SK-N-SH treated with all-trans-retinoic acid at 6 μM for 48 hours (cell line): ENCODE measurements around the gene EHD1.

Experiments
- ATAC-seq: fragments of 200-7000 bp; cut with Tn5 transposase; 3 replicates; pipeline ENCODE4 v1.9.1; 2020; ENCODE audit warnings: mild to moderate bottlenecking, moderate library complexity
- BACH2 ChIP-seq: fragments of 250-450 bp; sonication (Bioruptor Pico); IDR thresholded peaks from 2 replicates; pipeline ENCODE4 v1.9.0; 2021; ENCODE audit warnings: mild to moderate bottlenecking, borderline replicate concordance
- ESRRG ChIP-seq: fragments of 250-450 bp; sonication (Bioruptor Pico); IDR thresholded peaks from 2 replicates; pipeline ENCODE4 v1.6.1; 2021; ENCODE audit warnings: mild to moderate bottlenecking
- ISL1 ChIP-seq: fragments of 250-450 bp; sonication (Bioruptor Pico); IDR thresholded peaks from 2 replicates; pipeline ENCODE4 v2.1.2; 2022; ENCODE audit warnings: mild to moderate bottlenecking, moderate library complexity
- OSR1 ChIP-seq: fragments of 250-450 bp; sonication (Bioruptor Pico); IDR thresholded peaks from 2 replicates; pipeline ENCODE4 v1.8.0; 2022; ENCODE audit warnings: moderate library complexity, mild to moderate bottlenecking, inconsistent platforms
- PPARA ChIP-seq: fragments of 250-450 bp; sonication (Bioruptor Pico); IDR thresholded peaks from 2 replicates; pipeline ENCODE4 v1.5.0; 2020; ENCODE audit warnings: mild to moderate bottlenecking, borderline replicate concordance
- RARB ChIP-seq: fragments of 250-450 bp; sonication (Bioruptor Pico); IDR thresholded peaks from 2 replicates; pipeline ENCODE4 v1.8.0; 2021; ENCODE audit warnings: mild to moderate bottlenecking, moderate library complexity
- SNAI2 ChIP-seq: fragments of 250-450 bp; sonication (Bioruptor Pico); IDR thresholded peaks from 2 replicates; pipeline ENCODE4 v1.5.0; 2020; ENCODE audit warnings: mild to moderate bottlenecking, moderate library complexity
- TCF4 ChIP-seq: fragments of 250-450 bp; sonication (Bioruptor Pico); IDR thresholded peaks from 2 replicates; pipeline ENCODE4 v1.8.0; 2021; ENCODE audit warnings: mild to moderate bottlenecking, moderate library complexity, borderline replicate concordance
- TOX ChIP-seq: fragments of 250-450 bp; sonication (Bioruptor Pico); IDR thresholded peaks from 2 replicates; pipeline ENCODE4 v1.8.0; 2021; ENCODE audit warnings: mild to moderate bottlenecking, moderate library complexity, borderline replicate concordance
- ZC3H10 ChIP-seq: fragments of 250-450 bp; sonication (Bioruptor Pico); IDR thresholded peaks from 2 replicates; pipeline ENCODE4 v1.5.1; 2021; ENCODE audit warnings: mild to moderate bottlenecking, moderate library complexity
- ZFP3 ChIP-seq: fragments of 250-450 bp; sonication (Bioruptor Pico); IDR thresholded peaks from 2 replicates; pipeline ENCODE4 v1.5.0; 2020; ENCODE audit warnings: mild to moderate bottlenecking, moderate library complexity
- ZFP30 ChIP-seq: fragments of 450-650 bp; formaldehyde crosslinking; IDR thresholded peaks from 2 replicates; pipeline ENCODE4 v1.5.0; 2022; ENCODE audit warnings: mild to moderate bottlenecking, moderate library complexity
- ZNF565 ChIP-seq: fragments of 450-650 bp; formaldehyde crosslinking; conservative IDR thresholded peaks from 2 replicates; pipeline ENCODE4 v1.5.0; 2020; ENCODE audit warnings: low read depth, mild to moderate bottlenecking, moderate library complexity
- ZNF70 ChIP-seq: fragments of 450-650 bp; formaldehyde crosslinking; IDR thresholded peaks from 2 replicates; pipeline ENCODE4 v1.5.0; 2020; ENCODE audit warnings: mild to moderate bottlenecking, moderate library complexity
- ZNF8 ChIP-seq: fragments of 450-650 bp; formaldehyde crosslinking; IDR thresholded peaks from 2 replicates; pipeline ENCODE4 v1.5.0; 2020; ENCODE audit warnings: mild to moderate bottlenecking, moderate library complexity
- TF ChIP-seq, protein P1 (sequence below): fragments of 250-450 bp; sonication (Bioruptor Pico); IDR thresholded peaks from 2 replicates; pipeline ENCODE4 v1.8.0; 2020; ENCODE audit warnings: mild to moderate bottlenecking, moderate library complexity, borderline replicate concordance
- TF ChIP-seq, protein P2 (sequence below): fragments of 250-450 bp; sonication (Bioruptor Pico); IDR thresholded peaks from 2 replicates; pipeline ENCODE4 v1.5.1; 2020; ENCODE audit warnings: low read depth, mild to moderate bottlenecking, moderate library complexity
- TF ChIP-seq, protein P3 (sequence below): fragments of 250-450 bp; sonication (Bioruptor Pico); IDR thresholded peaks from 2 replicates; pipeline ENCODE4 v1.5.0; 2020; ENCODE audit warnings: mild to moderate bottlenecking, moderate library complexity
- TF ChIP-seq, protein P4 (sequence below): fragments of 250-450 bp; sonication (Bioruptor Pico); IDR thresholded peaks from 2 replicates; pipeline ENCODE4 v1.8.0; 2021; ENCODE audit warnings: low read depth, mild to moderate bottlenecking, moderate library complexity, borderline replicate concordance
- TF ChIP-seq, protein P5 (sequence below): fragments of 250-450 bp; sonication (Bioruptor Pico); IDR thresholded peaks from 2 replicates; pipeline ENCODE4 v1.5.1; 2021; ENCODE audit warnings: mild to moderate bottlenecking, moderate library complexity

The EHD1 gene

DNA sequence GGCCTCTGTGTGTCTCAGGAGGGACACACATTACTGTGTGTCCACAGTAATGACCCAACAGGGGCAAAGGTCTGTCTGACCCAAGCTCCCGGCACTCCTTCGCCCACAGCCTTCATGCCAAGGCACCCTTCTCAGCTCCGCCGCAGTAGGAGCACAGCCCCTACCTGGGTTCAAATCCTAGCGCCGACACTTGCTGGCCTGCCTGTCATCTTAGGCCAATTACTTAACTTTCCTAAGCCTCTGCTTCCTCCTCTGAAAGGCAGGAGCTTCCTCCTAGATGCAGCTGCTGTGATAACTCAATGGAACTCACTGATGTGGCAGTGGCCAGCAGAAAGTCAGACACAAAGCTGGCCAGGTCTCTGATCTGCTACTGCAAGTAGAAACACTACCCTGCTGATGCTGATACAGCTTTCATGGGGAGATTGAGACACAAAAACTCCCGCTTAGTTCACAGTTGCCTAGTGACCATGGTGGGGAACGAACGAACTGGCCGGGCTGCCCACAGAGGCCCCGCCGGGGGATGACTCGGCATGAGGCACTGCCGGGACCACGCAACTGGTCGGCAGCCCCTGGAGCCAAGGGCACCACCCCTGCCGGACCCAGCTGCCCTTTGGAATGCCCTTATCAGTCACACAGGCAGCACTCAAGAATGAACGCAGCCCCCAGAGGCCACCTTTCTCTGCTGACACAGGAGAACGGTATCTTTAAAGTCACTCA, 8.1 kb downstream of the EHD1 start (continued):
- TF ChIP-seq, protein P1, sequence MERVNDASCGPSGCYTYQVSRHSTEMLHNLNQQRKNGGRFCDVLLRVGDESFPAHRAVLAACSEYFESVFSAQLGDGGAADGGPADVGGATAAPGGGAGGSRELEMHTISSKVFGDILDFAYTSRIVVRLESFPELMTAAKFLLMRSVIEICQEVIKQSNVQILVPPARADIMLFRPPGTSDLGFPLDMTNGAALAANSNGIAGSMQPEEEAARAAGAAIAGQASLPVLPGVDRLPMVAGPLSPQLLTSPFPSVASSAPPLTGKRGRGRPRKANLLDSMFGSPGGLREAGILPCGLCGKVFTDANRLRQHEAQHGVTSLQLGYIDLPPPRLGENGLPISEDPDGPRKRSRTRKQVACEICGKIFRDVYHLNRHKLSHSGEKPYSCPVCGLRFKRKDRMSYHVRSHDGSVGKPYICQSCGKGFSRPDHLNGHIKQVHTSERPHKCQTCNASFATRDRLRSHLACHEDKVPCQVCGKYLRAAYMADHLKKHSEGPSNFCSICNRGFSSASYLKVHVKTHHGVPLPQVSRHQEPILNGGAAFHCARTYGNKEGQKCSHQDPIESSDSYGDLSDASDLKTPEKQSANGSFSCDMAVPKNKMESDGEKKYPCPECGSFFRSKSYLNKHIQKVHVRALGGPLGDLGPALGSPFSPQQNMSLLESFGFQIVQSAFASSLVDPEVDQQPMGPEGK, result no peak
- TF ChIP-seq, protein P2, sequence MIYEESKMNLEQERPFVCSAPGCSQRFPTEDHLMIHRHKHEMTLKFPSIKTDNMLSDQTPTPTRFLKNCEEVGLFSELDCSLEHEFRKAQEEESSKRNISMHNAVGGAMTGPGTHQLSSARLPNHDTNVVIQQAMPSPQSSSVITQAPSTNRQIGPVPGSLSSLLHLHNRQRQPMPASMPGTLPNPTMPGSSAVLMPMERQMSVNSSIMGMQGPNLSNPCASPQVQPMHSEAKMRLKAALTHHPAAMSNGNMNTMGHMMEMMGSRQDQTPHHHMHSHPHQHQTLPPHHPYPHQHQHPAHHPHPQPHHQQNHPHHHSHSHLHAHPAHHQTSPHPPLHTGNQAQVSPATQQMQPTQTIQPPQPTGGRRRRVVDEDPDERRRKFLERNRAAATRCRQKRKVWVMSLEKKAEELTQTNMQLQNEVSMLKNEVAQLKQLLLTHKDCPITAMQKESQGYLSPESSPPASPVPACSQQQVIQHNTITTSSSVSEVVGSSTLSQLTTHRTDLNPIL (CRISPR knock-in tag), result no peak
- no peak for TF ChIP-seq SNAI2 (CRISPR knock-in tag)
- TF ChIP-seq, protein P3, sequence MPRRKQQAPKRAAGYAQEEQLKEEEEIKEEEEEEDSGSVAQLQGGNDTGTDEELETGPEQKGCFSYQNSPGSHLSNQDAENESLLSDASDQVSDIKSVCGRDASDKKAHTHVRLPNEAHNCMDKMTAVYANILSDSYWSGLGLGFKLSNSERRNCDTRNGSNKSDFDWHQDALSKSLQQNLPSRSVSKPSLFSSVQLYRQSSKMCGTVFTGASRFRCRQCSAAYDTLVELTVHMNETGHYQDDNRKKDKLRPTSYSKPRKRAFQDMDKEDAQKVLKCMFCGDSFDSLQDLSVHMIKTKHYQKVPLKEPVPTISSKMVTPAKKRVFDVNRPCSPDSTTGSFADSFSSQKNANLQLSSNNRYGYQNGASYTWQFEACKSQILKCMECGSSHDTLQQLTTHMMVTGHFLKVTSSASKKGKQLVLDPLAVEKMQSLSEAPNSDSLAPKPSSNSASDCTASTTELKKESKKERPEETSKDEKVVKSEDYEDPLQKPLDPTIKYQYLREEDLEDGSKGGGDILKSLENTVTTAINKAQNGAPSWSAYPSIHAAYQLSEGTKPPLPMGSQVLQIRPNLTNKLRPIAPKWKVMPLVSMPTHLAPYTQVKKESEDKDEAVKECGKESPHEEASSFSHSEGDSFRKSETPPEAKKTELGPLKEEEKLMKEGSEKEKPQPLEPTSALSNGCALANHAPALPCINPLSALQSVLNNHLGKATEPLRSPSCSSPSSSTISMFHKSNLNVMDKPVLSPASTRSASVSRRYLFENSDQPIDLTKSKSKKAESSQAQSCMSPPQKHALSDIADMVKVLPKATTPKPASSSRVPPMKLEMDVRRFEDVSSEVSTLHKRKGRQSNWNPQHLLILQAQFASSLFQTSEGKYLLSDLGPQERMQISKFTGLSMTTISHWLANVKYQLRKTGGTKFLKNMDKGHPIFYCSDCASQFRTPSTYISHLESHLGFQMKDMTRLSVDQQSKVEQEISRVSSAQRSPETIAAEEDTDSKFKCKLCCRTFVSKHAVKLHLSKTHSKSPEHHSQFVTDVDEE (CRISPR knock-in tag), result no peak

DNA sequence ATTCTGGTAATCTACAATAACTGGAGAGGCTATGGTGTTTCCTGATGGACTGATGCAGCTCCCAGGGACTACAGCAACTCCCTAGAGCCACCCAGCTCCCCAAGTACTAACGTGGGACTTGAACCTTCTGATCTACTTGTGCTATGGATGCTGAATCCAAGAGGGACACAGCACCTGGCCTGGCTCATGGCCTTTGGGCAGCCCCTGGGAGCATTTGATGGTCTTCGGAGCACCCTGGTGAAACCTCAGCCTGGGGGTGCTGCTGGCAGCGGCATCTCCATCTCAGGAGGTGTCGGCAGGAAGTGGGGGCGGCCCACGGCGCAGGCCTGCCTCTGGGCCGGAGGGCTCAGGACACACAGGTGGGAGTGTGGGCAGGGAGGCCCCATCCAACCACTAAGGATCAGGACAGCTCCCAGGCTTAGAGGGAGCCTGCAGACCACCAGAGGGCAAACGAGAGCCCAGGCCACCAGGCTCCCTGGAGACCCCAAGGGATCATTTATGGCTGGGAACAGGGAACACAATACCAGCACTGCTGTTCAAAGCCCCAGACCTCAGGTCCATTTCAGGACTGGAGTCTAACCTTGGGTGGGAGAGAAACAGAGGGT, 8.7 kb downstream of the EHD1 start:
- TF ChIP-seq ZFP30 (CRISPR knock-in tag) (no peak), TCF4 (CRISPR knock-in tag) (no peak), PPARA (CRISPR knock-in tag) (no peak), ZNF70 (no peak), ISL1 (CRISPR knock-in tag) (no peak), ZC3H10 (CRISPR knock-in tag) (no peak), RARB (CRISPR knock-in tag) (no peak), TOX (CRISPR knock-in tag) (no peak), BACH2 (CRISPR knock-in tag) (no peak)
- TF ChIP-seq, protein P4, sequence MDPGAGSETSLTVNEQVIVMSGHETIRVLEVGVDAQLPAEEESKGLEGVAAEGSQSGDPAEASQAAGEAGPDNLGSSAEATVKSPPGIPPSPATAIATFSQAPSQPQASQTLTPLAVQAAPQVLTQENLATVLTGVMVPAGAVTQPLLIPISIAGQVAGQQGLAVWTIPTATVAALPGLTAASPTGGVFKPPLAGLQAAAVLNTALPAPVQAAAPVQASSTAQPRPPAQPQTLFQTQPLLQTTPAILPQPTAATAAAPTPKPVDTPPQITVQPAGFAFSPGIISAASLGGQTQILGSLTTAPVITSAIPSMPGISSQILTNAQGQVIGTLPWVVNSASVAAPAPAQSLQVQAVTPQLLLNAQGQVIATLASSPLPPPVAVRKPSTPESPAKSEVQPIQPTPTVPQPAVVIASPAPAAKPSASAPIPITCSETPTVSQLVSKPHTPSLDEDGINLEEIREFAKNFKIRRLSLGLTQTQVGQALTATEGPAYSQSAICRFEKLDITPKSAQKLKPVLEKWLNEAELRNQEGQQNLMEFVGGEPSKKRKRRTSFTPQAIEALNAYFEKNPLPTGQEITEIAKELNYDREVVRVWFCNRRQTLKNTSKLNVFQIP (CRISPR knock-in tag), result no peak
- peak; percentile 31 for ATAC-seq

DNA sequence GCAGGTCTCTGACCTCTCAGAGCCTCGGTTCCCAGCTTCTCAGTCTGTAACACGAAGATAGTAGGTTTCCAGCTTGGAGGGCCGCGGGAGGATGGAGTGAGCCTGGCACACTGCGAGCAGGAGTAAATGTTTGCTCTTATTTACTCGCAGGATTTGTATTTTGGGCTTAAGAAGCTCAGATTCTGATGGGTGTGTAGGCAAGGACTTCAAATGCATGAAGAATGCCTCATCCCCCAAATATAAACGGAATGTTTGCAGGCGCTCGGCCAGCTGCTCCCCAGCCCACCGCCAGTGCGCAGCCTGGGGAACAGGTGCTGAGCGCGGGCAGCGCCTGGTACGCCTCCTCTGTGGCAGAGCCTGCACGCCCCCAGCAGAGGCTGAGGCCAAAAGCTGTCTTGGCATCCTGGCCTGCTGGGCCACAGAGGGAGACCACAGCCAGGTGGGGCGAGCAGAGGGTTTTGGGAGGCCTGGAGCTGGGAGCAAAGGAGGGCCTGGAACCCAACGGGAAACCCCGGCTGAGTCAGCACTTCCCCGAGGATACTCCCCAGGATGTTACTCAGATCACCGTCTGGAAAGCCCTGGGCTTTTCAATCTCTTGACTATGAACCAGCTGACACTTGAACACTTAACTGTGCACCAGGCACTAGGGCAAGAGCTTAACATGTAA, 9.4 kb downstream of the EHD1 start:
- peak; percentile 73 for ATAC-seq
- no peak for TF ChIP-seq RARB (CRISPR knock-in tag)
- TF ChIP-seq, protein P5, sequence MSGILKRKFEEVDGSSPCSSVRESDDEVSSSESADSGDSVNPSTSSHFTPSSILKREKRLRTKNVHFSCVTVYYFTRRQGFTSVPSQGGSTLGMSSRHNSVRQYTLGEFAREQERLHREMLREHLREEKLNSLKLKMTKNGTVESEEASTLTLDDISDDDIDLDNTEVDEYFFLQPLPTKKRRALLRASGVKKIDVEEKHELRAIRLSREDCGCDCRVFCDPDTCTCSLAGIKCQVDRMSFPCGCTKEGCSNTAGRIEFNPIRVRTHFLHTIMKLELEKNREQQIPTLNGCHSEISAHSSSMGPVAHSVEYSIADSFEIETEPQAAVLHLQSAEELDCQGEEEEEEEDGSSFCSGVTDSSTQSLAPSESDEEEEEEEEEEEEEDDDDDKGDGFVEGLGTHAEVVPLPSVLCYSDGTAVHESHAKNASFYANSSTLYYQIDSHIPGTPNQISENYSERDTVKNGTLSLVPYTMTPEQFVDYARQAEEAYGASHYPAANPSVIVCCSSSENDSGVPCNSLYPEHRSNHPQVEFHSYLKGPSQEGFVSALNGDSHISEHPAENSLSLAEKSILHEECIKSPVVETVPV (CRISPR knock-in tag), result no peak
- no peak for TF ChIP-seq BACH2 (CRISPR knock-in tag)
- no peak for TF ChIP-seq TOX (CRISPR knock-in tag)
- no peak for TF ChIP-seq ISL1 (CRISPR knock-in tag)
- TF ChIP-seq, protein P4 (CRISPR knock-in tag), result no peak
- TF ChIP-seq ZFP3, result no peak
- TF ChIP-seq ZNF565 (CRISPR knock-in tag), result no peak
- TF ChIP-seq OSR1 (CRISPR knock-in tag), result no peak
- TF ChIP-seq ZNF8, result no peak
- no peak for TF ChIP-seq ZNF70
- TF ChIP-seq ESRRG (CRISPR knock-in tag), result no peak
- TF ChIP-seq, protein P3 (CRISPR knock-in tag), result no peak
